ENCODE measurements around the gene CROCC.

Gene CROCC

DNA sequence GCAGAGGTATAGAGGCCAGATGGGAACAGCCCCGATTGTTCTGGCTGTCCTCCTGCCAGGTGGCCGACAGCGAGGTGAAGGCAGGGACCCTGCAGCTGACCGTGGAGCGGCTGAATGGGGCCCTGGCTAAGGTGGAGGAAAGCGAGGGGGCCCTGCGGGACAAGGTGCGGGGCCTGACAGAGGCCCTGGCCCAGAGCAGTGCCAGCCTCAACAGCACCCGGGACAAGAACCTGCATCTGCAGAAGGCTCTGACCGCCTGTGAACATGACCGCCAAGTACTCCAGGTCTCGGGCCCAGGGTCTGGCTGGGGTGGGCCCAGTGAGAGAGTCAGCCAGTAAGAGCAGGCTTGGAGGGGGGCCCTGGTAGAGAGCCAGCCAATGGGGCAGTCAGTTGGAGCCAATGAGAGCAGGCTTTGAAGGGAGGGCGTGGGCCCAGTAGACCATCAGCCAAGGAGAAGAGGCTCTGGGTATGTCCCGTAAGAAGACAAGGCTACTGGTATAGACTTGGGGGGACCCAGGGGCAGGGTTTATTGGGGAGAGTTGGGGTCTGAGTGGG, 47.4 kb downstream of the CROCC start:
- no peak for DNase-seq (ENCODE audit: low read depth in 3 of 3)

GRCh38 chr1:16969651-16970050, 47.9 kb downstream of the CROCC start:
- DNase-seq (ENCODE audit: low read depth in 3 of 3), result no peak

GRCh38 chr1:16970132-16970910, 48.6 kb downstream of the CROCC start:
- DNase-seq (ENCODE audit: low read depth in 3 of 3), result no peak

GRCh38 chr1:16971341-16972188, 49.8 kb downstream of the CROCC start:
- DNase-seq (ENCODE audit: low read depth in 3 of 3), result no peak

GRCh38 chr1:16972189-16972895, 50.6 kb downstream of the CROCC start:
- no peak for DNase-seq (ENCODE audit: low read depth in 3 of 3)

GRCh38 chr1:16973215-16973614, 51.5 kb downstream of the CROCC start:
- DNase-seq (ENCODE audit: low read depth in 3 of 3), result no peak

DNA sequence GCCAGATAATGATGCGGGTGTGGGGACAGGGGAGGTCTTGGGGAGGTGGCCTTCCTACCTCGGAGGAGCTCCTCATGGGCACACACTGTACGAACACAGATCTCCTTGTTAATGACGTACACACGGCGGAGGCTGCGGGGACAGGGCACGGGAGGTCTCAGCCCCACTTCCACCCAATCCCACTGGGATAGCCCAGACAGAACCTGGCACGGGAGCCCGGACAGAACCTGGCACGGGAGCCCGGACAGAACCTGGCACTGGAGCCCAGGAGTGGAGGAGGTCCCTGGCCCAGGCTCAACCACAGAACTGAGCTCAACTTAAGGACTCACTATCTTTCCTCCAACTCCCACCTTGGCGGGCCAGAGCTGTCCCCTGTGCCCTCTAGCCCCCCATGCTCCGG, 53.5 kb downstream of the CROCC start:
- no peak for DNase-seq (ENCODE audit: low read depth in 3 of 3)

- no peak for DNase-seq (ENCODE audit: low read depth in 3 of 3)
Measured at GRCh38 chr1:16975838-16976237, 54.1 kb downstream of the CROCC start.

DNA sequence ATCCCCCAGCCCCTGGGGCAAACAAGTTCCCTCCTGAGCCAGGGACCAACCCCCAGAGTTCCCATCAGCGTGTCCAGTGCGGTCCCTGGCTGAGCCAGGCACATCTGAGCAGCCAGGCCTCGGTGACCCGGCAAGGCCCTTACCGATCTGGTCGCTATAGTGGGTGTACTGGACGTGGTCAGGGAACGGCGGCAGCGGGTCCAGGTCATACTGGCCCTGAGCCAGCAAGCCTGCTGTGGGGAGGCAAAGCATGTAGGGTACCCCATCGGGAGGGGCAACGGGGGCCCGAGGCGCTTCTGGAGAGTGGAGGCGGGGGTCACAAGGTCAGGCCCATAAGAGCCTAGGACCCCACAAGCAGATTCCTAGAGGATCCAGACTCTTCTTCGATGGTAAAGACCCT, 55.2 kb downstream of the CROCC start:
- DNase-seq (ENCODE audit: low read depth in 3 of 3), result no peak

- no peak for DNase-seq (ENCODE audit: low read depth in 3 of 3)
Measured at GRCh38 chr1:16977377-16977776, 55.6 kb downstream of the CROCC start.

DNA sequence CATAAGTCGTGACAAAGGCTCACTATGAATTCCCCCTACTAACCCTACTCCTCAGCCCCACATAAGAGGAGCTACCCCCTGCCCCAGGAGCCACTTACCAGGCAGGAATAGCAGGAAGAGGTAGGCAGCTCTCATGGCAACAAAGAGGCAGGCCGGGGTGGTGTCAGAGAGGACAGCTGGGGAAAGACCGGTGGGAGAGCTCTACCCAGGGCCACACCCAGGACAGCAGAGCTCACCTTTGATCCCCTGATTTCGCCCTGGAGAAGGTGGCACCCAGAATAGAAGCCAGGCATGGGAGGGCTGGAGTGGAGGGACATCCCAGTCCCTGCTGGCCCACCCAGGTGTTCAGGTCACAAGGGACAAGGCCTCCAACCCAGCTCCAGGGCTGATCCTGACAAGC, 56.4 kb downstream of the CROCC start:
- no peak for DNase-seq (ENCODE audit: low read depth in 3 of 3)

- no peak for DNase-seq (ENCODE audit: low read depth in 3 of 3)
Measured at GRCh38 chr1:16978567-16979474, 57.1 kb downstream of the CROCC start.

DNA sequence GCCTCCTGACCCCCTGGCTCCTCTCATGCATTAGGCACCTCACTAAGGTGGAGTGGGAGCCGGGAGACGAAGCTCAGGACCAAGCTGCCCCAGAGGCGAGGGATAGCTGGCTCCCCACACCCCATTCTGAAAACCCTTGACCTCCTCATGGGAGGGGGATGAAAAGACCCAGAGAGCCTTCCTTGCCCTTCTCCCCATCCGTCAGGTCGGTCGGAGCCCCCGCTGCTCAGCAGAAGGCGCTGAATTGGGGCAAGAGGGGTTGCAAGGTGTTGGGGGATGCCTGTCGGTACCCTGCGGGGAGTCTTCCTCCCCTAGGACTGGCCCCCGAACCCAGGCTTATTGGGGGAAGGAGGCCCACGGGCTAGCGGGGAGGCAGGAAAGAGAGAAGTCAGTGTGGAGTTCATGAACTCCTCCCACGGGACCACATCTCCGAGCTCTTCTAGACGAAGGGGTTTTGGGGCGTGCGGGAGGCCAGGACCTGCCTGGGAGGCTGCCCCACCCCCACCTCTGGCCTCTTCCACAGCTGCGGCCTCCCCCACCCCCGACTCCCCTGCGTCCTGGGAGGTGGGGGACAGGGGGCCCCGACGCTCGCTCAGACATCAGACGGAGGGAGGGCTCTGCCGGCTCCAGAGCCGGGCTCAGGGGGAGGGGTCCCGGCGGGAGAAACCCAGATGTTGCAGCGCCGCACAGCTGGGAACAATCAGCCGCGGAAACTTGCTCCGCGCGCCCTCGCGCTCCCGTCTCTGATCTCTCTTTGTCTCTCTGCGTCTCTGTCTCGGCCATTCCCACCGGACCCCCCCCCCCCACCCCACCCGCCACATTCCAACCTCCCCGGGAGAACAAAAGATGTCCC, 58.0 kb downstream of the CROCC start:
- DNase-seq (ENCODE audit: low read depth in 3 of 3), result no peak

- DNase-seq (ENCODE audit: low read depth in 3 of 3), result no peak
Measured at GRCh38 chr1:16980473-16981268, 58.9 kb downstream of the CROCC start, which contains the start of gene MFAP2. Gene MFAP2, minus strand, starts transcription at chr1:16980620. Its CDS starts 2,347 bp downstream, at chr1:16978273.

DNA sequence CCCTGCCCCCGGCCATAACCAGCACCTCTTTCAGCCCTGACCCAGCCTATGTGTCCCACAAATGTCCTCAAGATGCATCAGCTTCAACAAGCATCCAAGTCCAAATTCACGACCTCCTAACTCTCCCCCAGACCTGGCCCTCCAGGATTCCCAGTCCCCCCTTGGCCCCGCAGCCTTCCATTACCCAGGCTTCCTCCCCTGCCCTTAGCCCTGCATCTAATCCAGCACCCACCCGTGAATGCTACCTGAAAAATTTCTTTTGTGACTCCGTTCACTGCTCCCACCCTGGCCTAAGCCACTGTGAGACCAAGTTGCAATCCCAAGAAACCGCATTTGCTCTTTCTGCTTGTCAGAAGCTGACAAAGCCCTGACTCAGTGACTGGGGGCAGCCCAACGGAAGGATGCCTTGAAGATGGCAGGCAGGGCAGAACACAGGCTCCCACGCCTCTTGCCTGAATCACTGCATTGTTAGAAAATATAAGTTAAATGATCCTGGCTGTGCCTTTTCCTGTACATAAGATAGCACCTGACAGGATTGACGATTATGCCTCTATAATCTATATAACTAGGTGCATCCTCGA, 59.6 kb downstream of the CROCC start:
- no peak for DNase-seq (ENCODE audit: low read depth in 3 of 3)

GRCh38 chr1:16982902-16983301, 61.2 kb downstream of the CROCC start:
- DNase-seq (ENCODE audit: low read depth in 3 of 3), result no peak

GRCh38 chr1:16983649-16984048, 61.9 kb downstream of the CROCC start:
- DNase-seq (ENCODE audit: low read depth in 3 of 3), result no peak

GRCh38 chr1:16984717-16985116, 63.0 kb downstream of the CROCC start:
- no peak for DNase-seq (ENCODE audit: low read depth in 3 of 3)

DNA sequence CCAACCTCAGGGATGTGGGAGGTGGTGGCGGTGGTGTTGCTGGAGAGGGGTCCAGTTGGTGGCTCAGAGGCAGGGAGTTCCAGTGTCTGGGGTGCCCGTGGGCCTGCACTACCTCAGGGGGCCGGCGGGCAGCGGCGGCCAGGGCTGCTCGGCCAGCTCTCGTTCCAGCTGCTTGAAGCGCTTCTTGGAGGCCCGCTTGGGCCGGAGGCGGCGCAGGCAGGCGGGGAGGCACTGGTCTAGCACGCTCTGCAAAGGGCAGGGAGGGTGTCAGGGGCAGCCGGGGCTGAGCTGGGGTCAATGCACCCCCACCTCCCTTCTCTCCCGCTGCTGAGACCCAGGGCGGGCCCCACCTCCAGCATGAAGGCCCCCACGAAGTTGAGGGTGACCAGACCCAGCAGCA, 64.4 kb downstream of the CROCC start:
- no peak for DNase-seq (ENCODE audit: low read depth in 3 of 3)

Data from stimulated activated CD4-positive, alpha-beta T cell treated with anti-CD3 and anti-CD28 coated beads, TNF-alpha, amount 100 ng/mL, for 48 hours (primary cell).